ENCODE results near the gene SEC31B.

DNA sequence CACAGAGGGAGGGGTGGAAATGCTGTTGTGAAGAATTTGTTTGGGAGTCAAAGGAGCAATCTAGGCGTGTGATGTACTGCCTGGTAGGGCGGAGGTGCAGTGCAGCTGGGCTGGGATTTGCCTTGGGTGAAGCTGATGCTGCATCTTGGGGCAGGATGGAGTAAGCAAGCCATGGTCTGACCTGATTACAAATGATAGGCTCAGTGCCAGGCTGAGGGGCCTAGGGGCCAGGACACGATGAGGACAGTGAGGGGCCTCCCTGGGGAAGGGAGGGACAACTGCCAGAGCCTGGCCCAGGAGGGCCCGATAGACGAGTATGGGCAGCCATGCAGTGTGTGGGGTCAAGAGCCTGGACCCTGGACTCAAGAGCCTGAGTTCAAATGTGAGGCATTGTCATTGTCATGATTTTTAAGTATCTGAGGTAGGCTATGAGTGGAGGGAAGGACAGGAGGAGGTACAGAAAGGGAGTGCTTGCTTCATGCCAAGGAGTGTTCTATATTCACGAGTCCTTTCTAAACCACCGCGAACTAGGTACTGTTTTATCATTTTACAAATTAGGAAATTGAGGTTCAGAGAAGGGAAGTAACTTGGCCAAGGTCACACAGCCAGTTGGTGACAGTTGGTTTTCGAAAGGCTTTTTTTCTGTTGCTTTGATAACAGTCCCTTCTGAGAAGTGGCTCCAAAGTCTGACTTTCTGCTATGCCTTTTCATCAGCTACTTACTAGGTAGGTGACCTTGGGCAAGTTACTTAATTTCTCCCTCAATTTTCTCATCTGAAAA lies 45.7 kb upstream of the SEC31B start:
- TF ChIP-seq TAF1 (IDR thresholded peaks at IDR 0.05; ENCODE audit: low read depth) (no peak), YY1 (IDR thresholded peaks at IDR 0.05; ENCODE audit: low read depth) (no peak), FOXM1 (IDR thresholded peaks at IDR 0.05; ENCODE audit: borderline replicate concordance, low read depth) (no peak), RAD21 (IDR thresholded peaks at IDR 0.05; ENCODE audit: low read depth) (no peak), EP300 (IDR thresholded peaks at IDR 0.05; ENCODE audit: borderline replicate concordance) (no peak), ZBTB7A (IDR thresholded peaks at IDR 0.05; ENCODE audit: low read depth) (no peak)
- TF ChIP-seq, protein P1, sequence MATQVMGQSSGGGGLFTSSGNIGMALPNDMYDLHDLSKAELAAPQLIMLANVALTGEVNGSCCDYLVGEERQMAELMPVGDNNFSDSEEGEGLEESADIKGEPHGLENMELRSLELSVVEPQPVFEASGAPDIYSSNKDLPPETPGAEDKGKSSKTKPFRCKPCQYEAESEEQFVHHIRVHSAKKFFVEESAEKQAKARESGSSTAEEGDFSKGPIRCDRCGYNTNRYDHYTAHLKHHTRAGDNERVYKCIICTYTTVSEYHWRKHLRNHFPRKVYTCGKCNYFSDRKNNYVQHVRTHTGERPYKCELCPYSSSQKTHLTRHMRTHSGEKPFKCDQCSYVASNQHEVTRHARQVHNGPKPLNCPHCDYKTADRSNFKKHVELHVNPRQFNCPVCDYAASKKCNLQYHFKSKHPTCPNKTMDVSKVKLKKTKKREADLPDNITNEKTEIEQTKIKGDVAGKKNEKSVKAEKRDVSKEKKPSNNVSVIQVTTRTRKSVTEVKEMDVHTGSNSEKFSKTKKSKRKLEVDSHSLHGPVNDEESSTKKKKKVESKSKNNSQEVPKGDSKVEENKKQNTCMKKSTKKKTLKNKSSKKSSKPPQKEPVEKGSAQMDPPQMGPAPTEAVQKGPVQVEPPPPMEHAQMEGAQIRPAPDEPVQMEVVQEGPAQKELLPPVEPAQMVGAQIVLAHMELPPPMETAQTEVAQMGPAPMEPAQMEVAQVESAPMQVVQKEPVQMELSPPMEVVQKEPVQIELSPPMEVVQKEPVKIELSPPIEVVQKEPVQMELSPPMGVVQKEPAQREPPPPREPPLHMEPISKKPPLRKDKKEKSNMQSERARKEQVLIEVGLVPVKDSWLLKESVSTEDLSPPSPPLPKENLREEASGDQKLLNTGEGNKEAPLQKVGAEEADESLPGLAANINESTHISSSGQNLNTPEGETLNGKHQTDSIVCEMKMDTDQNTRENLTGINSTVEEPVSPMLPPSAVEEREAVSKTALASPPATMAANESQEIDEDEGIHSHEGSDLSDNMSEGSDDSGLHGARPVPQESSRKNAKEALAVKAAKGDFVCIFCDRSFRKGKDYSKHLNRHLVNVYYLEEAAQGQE (IDR thresholded peaks at IDR 0.05; ENCODE audit: low read depth) = no peak

All from Ishikawa (cell line).